ENCODE results near the gene TCHP.

DNA sequence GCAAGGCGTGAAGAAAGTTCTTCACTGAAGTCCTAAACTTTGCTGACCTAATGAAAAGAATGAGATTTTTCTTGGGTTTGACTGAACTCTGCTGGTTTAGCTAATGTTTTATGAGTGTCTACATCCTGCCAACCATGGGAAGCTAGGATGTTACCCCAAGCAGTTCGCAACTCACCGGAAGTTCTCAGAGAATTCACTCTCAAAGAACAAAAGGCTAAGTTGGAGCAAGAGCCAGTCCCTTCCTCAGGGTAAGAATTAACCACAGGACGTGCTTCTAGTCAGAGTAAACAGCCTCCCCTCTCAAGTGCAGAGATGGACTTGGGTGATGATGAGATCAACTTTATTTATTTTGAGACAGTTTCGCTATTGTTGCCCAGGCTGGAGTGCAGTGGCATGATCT lies 37.3 kb downstream of the TCHP start:
- TF ChIP-seq, protein P1, sequence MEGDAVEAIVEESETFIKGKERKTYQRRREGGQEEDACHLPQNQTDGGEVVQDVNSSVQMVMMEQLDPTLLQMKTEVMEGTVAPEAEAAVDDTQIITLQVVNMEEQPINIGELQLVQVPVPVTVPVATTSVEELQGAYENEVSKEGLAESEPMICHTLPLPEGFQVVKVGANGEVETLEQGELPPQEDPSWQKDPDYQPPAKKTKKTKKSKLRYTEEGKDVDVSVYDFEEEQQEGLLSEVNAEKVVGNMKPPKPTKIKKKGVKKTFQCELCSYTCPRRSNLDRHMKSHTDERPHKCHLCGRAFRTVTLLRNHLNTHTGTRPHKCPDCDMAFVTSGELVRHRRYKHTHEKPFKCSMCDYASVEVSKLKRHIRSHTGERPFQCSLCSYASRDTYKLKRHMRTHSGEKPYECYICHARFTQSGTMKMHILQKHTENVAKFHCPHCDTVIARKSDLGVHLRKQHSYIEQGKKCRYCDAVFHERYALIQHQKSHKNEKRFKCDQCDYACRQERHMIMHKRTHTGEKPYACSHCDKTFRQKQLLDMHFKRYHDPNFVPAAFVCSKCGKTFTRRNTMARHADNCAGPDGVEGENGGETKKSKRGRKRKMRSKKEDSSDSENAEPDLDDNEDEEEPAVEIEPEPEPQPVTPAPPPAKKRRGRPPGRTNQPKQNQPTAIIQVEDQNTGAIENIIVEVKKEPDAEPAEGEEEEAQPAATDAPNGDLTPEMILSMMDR (IDR thresholded peaks at IDR 0.05), result no peak
- TF ChIP-seq POLR2A (IDR thresholded peaks at IDR 0.05), result no peak
